Fibroblast of peridontal ligament (primary cell): ENCODE results near the gene KREMEN1.
A peak's percentile ranks its signal among the peaks of the same experiment; 100 is the strongest.

ENCODE experiments used
- DNase-seq: peaks from one replicate; pipeline ENCODE4 v3.0.0-alpha.2; 2010; ENCODE audit errors: extremely low read depth

Gene KREMEN1

GRCh38 chr22:29103121-29103520, 30.3 kb downstream of the KREMEN1 start:
- DNase-seq = no peak

GRCh38 chr22:29105468-29105867, 32.6 kb downstream of the KREMEN1 start:
- DNase-seq = no peak

- no peak for DNase-seq
These were observed 34.0 kb downstream of the KREMEN1 start for GRCh38 chr22:29106839-29107238.

- no peak for DNase-seq
These were observed 35.3 kb downstream of the KREMEN1 start for GRCh38 chr22:29108137-29108536.

- peak; percentile 19 for DNase-seq
These were observed 37.0 kb downstream of the KREMEN1 start for GRCh38 chr22:29109822-29110221.

- no peak for DNase-seq
These were observed 38.1 kb downstream of the KREMEN1 start for GRCh38 chr22:29110946-29111345.

- no peak for DNase-seq
These were observed 39.3 kb downstream of the KREMEN1 start for GRCh38 chr22:29112121-29112520.

GRCh38 chr22:29112681-29113080, 39.8 kb downstream of the KREMEN1 start:
- peak; percentile 19 for DNase-seq

- DNase-seq = no peak
These were observed 40.5 kb downstream of the KREMEN1 start for GRCh38 chr22:29113319-29113718.

- DNase-seq = no peak
These were observed 41.6 kb downstream of the KREMEN1 start for GRCh38 chr22:29114392-29114791.

GRCh38 chr22:29115682-29116288, 43.0 kb downstream of the KREMEN1 start:
- peak; percentile 33 for DNase-seq

GRCh38 chr22:29116397-29117123, 43.7 kb downstream of the KREMEN1 start:
- peak; percentile 50 for DNase-seq

GRCh38 chr22:29117799-29118477, 45.1 kb downstream of the KREMEN1 start:
- DNase-seq = peak; percentile 70

- peak; percentile 10 for DNase-seq
These were observed 47.5 kb downstream of the KREMEN1 start for GRCh38 chr22:29120098-29120912.

- no peak for DNase-seq
These were observed 48.3 kb downstream of the KREMEN1 start for GRCh38 chr22:29121124-29121523.

- DNase-seq = no peak
These were observed 49.2 kb downstream of the KREMEN1 start for GRCh38 chr22:29122041-29122440.

- no peak for DNase-seq
These were observed 52.1 kb downstream of the KREMEN1 start for GRCh38 chr22:29124777-29125442.

- DNase-seq = no peak
These were observed 52.6 kb downstream of the KREMEN1 start for GRCh38 chr22:29125443-29125778.

GRCh38 chr22:29125844-29126243, 53.0 kb downstream of the KREMEN1 start:
- DNase-seq = no peak

GRCh38 chr22:29126670-29127395, 54.0 kb downstream of the KREMEN1 start:
- no peak for DNase-seq
